ENCODE results near the gene TUBB2B.

The TUBB2B gene

DNA sequence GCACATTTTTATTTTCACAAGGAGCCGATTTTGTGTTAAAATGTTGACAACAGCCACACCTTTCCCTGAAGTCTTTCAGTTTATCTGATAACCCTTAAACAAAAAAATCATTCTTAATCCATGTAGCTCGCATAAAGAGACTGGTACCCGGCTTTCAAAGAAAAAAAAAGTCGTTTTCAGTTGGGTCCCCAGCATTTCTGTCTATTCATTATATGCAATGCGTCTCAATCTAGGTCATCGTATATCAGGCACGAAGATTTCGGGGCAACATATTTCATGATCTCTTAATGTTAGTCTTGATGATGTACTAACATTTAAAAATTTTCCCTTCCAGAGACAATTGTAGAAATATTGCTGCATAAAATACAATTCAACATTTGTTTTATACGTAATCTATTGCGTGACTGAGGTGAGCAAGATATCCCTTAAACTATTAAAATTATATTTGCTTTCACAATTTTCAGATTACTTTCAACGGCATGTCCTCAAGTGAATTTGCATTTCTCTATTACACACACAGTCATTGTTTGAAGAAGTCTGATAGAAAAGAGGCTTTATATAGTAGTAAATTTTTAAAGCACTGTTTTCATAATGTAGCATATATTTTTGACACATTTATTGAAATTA is 2.9 kb upstream of the TUBB2B start:
- H3K4me3 ChIP-seq (ENCODE audit: low read depth, low read length) = no peak overlapping the region
- in situ Hi-C loops (cut with HindIII; ENCODE audit: low pct_ligation_motif_present, low sequenced_read_pairs) = no loop called here
- TF ChIP-seq, protein P1, sequence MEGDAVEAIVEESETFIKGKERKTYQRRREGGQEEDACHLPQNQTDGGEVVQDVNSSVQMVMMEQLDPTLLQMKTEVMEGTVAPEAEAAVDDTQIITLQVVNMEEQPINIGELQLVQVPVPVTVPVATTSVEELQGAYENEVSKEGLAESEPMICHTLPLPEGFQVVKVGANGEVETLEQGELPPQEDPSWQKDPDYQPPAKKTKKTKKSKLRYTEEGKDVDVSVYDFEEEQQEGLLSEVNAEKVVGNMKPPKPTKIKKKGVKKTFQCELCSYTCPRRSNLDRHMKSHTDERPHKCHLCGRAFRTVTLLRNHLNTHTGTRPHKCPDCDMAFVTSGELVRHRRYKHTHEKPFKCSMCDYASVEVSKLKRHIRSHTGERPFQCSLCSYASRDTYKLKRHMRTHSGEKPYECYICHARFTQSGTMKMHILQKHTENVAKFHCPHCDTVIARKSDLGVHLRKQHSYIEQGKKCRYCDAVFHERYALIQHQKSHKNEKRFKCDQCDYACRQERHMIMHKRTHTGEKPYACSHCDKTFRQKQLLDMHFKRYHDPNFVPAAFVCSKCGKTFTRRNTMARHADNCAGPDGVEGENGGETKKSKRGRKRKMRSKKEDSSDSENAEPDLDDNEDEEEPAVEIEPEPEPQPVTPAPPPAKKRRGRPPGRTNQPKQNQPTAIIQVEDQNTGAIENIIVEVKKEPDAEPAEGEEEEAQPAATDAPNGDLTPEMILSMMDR (IDR thresholded peaks at IDR 0.05; ENCODE audit: low read depth, low read length, missing control alignments) = no peak
- no peak for DNase-seq
- H3K27me3 ChIP-seq (replicated peaks) = peaks cover 57% of the 10 kb centered on the region
- H3K27ac ChIP-seq = no peak overlapping the region
- no peaks in the 10 kb centered on the region for H3K36me3 ChIP-seq (replicated peaks)

GRCh38 chr6:3229566-3230178 is 2.2 kb upstream of the TUBB2B start:
- Histone ChIP-seq H3K27ac (no peak overlapping the region), H3K36me3 (replicated peaks) (no peaks in the 10 kb centered on the region), H3K27me3 (replicated peaks) (peaks cover 57% of the 10 kb centered on the region), H3K4me3 (ENCODE audit: low read depth, low read length) (no peak overlapping the region)
- TF ChIP-seq, protein P1 (IDR thresholded peaks at IDR 0.05; ENCODE audit: low read depth, low read length, missing control alignments) = peak; percentile 3
- in situ Hi-C loops (cut with HindIII; ENCODE audit: low pct_ligation_motif_present, low sequenced_read_pairs) = no loop called here
- no peak for DNase-seq

- no peak for DNase-seq
These were observed 1.5 kb upstream of the TUBB2B start for GRCh38 chr6:3228771-3229565.

GRCh38 chr6:3228046-3228671 is 706 bp upstream of the TUBB2B start:
- Histone ChIP-seq H3K27me3 (replicated peaks) (peaks cover 56% of the 10 kb centered on the region), H3K4me3 (ENCODE audit: low read depth, low read length) (no peak overlapping the region), H3K27ac (no peak overlapping the region), H3K36me3 (replicated peaks) (no peaks in the 10 kb centered on the region)
- in situ Hi-C loops (cut with HindIII; ENCODE audit: low pct_ligation_motif_present, low sequenced_read_pairs) = no loop called here
- TF ChIP-seq, protein P1 (IDR thresholded peaks at IDR 0.05; ENCODE audit: low read depth, low read length, missing control alignments) = no peak
- no peak for DNase-seq

More at GRCh38 chr6:3228771-3229565, 1.5 kb upstream of the TUBB2B start:
- TF ChIP-seq, protein P1 (IDR thresholded peaks at IDR 0.05; ENCODE audit: low read depth, low read length, missing control alignments) = no peak
- Histone ChIP-seq H3K4me3 (ENCODE audit: low read depth, low read length) (peak overlapping the region; percentile 5), H3K36me3 (replicated peaks) (no peaks in the 10 kb centered on the region), H3K27ac (no peak overlapping the region), H3K27me3 (replicated peaks) (peaks cover 57% of the 10 kb centered on the region)
- in situ Hi-C loops (cut with HindIII; ENCODE audit: low pct_ligation_motif_present, low sequenced_read_pairs) = no loop called here

DNA sequence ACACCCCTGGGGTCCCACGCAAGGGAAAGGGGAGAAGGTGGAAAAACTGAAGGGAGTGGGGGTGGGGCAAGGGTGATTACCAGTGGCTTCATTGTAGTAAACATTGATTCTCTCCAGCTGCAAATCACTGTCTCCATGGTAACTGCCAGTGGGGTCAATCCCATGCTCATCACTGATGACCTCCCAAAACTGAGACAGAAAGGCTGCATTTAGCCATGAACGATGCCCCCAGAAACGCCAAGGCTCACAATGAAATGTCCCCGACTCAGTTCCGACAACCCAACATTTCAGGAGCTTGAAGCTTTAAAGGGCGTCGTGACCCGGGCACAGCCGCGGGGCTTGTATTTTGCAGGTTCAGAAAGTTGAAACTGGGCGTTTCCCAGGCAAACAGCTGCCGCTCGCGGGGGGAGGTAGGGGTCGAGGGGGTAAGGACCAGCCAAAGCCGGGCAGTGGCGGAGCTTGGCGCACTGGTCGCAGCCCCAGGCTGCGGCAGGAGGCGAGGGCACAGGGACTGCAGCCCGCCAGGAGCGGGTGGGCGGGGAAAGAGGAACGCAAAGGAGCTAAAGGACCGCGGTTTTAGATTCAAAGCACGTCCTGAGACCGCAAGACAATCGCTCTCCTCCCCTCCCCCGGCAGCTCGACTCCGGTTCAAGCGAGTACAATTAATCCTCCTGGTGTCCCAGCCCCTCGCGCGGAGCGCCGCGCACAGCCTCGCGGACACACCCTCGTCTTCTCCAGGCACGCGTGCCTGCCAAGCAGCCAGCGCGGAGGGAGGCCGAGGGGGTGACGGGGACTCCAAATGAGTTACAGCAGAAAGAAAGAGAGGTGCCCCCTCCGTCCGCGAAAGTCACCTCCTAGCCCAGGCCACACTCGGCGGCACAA is 731 bp downstream of the TUBB2B start:
- Histone ChIP-seq H3K4me3 (ENCODE audit: low read depth, low read length) (peak overlapping the region; percentile 39), H3K36me3 (replicated peaks) (no peaks in the 10 kb centered on the region), H3K27me3 (replicated peaks) (peaks cover 46% of the 10 kb centered on the region), H3K27ac (no peak overlapping the region)
- TF ChIP-seq, protein P1 (IDR thresholded peaks at IDR 0.05; ENCODE audit: low read depth, low read length, missing control alignments) = no peak
- in situ Hi-C loops (cut with HindIII; ENCODE audit: low pct_ligation_motif_present, low sequenced_read_pairs) = no loop called here
- no peak for DNase-seq
